Measurements from ENCODE around the gene S100A6.
A peak's percentile ranks its signal among the peaks of the same experiment; 100 is the strongest.

The S100A6 gene

GRCh38 chr1:153493343-153493960 lies 42.3 kb downstream of the S100A6 start:
- no peak for DNase-seq

- DNase-seq = peak in 1 of 6 experiments; percentile 14
Observed at GRCh38 chr1:153490272-153491051, 45.3 kb downstream of the S100A6 start.

GRCh38 chr1:153488731-153489130 lies 47.1 kb downstream of the S100A6 start:
- DNase-seq = no peak

- DNase-seq = no peak
Observed at GRCh38 chr1:153487707-153488106, 48.1 kb downstream of the S100A6 start.

- DNase-seq = no peak
Observed at GRCh38 chr1:153485863-153486262, 49.9 kb downstream of the S100A6 start.

Measured in stimulated activated naive CD4-positive, alpha-beta T cell (primary cell).